HG03159 (cell line): ENCODE data around the gene RNF130.

Experiments used
- ATAC-seq: cut with Tn5 transposase; IDR thresholded peaks from one replicate; pipeline ENCODE4 v1.9.1; 2021; ENCODE audit warnings: mild to moderate bottlenecking, moderate library complexity; ENCODE audit not compliant: unreplicated experiment

RNF130 gene

GRCh38 chr5:179923436-179923835, 148.1 kb downstream of the RNF130 start:
- ATAC-seq: no peak

GRCh38 chr5:179920175-179920574, 151.4 kb downstream of the RNF130 start:
- no peak for ATAC-seq

GRCh38 chr5:179919487-179920060, 152.0 kb downstream of the RNF130 start:
- ATAC-seq: no peak

GRCh38 chr5:179918742-179919486, 152.6 kb downstream of the RNF130 start:
- ATAC-seq: no peak

GRCh38 chr5:179916523-179916922, 155.0 kb downstream of the RNF130 start:
- ATAC-seq: no peak

GRCh38 chr5:179915406-179915935, 156.1 kb downstream of the RNF130 start:
- no peak for ATAC-seq

GRCh38 chr5:179914032-179914755, 157.4 kb downstream of the RNF130 start:
- no peak for ATAC-seq

GRCh38 chr5:179913461-179913860, 158.1 kb downstream of the RNF130 start:
- no peak for ATAC-seq

GRCh38 chr5:179912951-179913350, 158.6 kb downstream of the RNF130 start:
- ATAC-seq: no peak

GRCh38 chr5:179912386-179912785, 159.2 kb downstream of the RNF130 start:
- ATAC-seq: no peak

GRCh38 chr5:179909224-179909623, 162.3 kb downstream of the RNF130 start:
- ATAC-seq: no peak

GRCh38 chr5:179908528-179908927, 163.0 kb downstream of the RNF130 start:
- no peak for ATAC-seq

GRCh38 chr5:179907556-179908324, 163.8 kb downstream of the RNF130 start, which contains the start of gene TBC1D9B:
Gene TBC1D9B, minus strand, starts transcription at chr5:179907897. Its CDS starts 76 bp downstream, at chr5:179907821.
- peak; percentile 93 for ATAC-seq

GRCh38 chr5:179906795-179907555, 164.6 kb downstream of the RNF130 start:
- no peak for ATAC-seq

GRCh38 chr5:179906294-179906794, 165.2 kb downstream of the RNF130 start:
- ATAC-seq: no peak

- no peak for ATAC-seq
Measured at GRCh38 chr5:179905161-179905560, 166.4 kb downstream of the RNF130 start.
